Right kidney (tissue), 9 donors: ENCODE data around the gene RASGRF1.
A peak's percentile ranks its signal among the peaks of the same experiment; 100 is the strongest.
"Not testable (repeated sequence)": the region's sequence is repeated elsewhere in the genome, so short reads cannot be mapped to it uniquely, and the experiment has no call there.

ENCODE experiments used
- DNase-seq: peaks from one replicate; pipeline ENCODE4 v3.0.0-alpha.2; 2016
- long read RNA-seq, 8 donors: transcript quantifications; one replicate each; lab custom pipeline, GENCODE V29; 2026

The RASGRF1 gene
- long read RNA-seq, donor 1 = 0 reads
- long read RNA-seq, donor 2 = 0 reads
- long read RNA-seq, donor 3 = 0 reads
- long read RNA-seq, donor 4, partial matches to known transcripts = 0 of 1 reads
- long read RNA-seq, donor 4, other reads (novel, unspliced or antisense) = 0 of 1 reads
- long read RNA-seq, donor 5, partial matches to known transcripts = 0 of 1 reads
- long read RNA-seq, donor 5, other reads (novel, unspliced or antisense) = 0 of 1 reads
- long read RNA-seq, donor 6 = 0 reads
- long read RNA-seq, donor 7 = 0 reads
- long read RNA-seq, donor 8 = 0 reads

- DNase-seq = peak; percentile 71
These were observed at the start of gene RASGRF1 for GRCh38 chr15:79090487-79091203. Gene RASGRF1 (minus strand): TSS chr15:79090780. CDS start chr15:79090498, 282 bp downstream.

- no peak for DNase-seq
These were observed 46.0 kb upstream of the RASGRF1 start for GRCh38 chr15:79136434-79137046.

- no peak for DNase-seq
These were observed 42.7 kb upstream of the RASGRF1 start for GRCh38 chr15:79133309-79133708.

GRCh38 chr15:79132770-79133169 is 42.2 kb upstream of the RASGRF1 start:
- DNase-seq = no peak

GRCh38 chr15:79132361-79132760 is 41.8 kb upstream of the RASGRF1 start:
- DNase-seq = no peak

GRCh38 chr15:79130535-79131130 is 40.1 kb upstream of the RASGRF1 start:
- no peak for DNase-seq

- DNase-seq = no peak
These were observed 38.7 kb upstream of the RASGRF1 start for GRCh38 chr15:79129235-79129634.

- DNase-seq = no peak
These were observed 38.0 kb upstream of the RASGRF1 start for GRCh38 chr15:79128556-79128955.

- no peak for DNase-seq
These were observed 33.8 kb upstream of the RASGRF1 start for GRCh38 chr15:79124388-79124787.

- no peak for DNase-seq
These were observed 32.4 kb upstream of the RASGRF1 start for GRCh38 chr15:79122991-79123390.

GRCh38 chr15:79122391-79122790 is 31.8 kb upstream of the RASGRF1 start:
- no peak for DNase-seq

- no peak for DNase-seq
These were observed 31.0 kb upstream of the RASGRF1 start for GRCh38 chr15:79121571-79121970.

- no peak for DNase-seq
These were observed 27.0 kb upstream of the RASGRF1 start for GRCh38 chr15:79117442-79118204.

- DNase-seq = no peak
These were observed 26.2 kb upstream of the RASGRF1 start for GRCh38 chr15:79116771-79117170.

- no peak for DNase-seq
These were observed 25.5 kb upstream of the RASGRF1 start for GRCh38 chr15:79115986-79116665.

- DNase-seq = no peak
These were observed 23.3 kb upstream of the RASGRF1 start for GRCh38 chr15:79113831-79114230.

GRCh38 chr15:79111404-79111803 is 20.8 kb upstream of the RASGRF1 start:
- not testable (repeated sequence) for DNase-seq

GRCh38 chr15:79105141-79105540 is 14.6 kb upstream of the RASGRF1 start:
- DNase-seq = no peak

GRCh38 chr15:79102595-79102994 is 12.0 kb upstream of the RASGRF1 start:
- DNase-seq = no peak

GRCh38 chr15:79101866-79102581 is 11.4 kb upstream of the RASGRF1 start:
- DNase-seq = no peak

- no peak for DNase-seq
These were observed 9.1 kb upstream of the RASGRF1 start for GRCh38 chr15:79099692-79100091.
